GM18868 (cell line): ENCODE measurements around the gene DPY19L3.
"Not testable (repeated sequence)": the region's sequence is repeated elsewhere in the genome, so short reads cannot be mapped to it uniquely, and the experiment has no call there.

ENCODE experiments used
- ATAC-seq: cut with Tn5 transposase; IDR thresholded peaks from one replicate; pipeline ENCODE4 v1.9.1; 2021; ENCODE audit warnings: mild to moderate bottlenecking, moderate library complexity; ENCODE audit not compliant: unreplicated experiment

The DPY19L3 gene

DNA sequence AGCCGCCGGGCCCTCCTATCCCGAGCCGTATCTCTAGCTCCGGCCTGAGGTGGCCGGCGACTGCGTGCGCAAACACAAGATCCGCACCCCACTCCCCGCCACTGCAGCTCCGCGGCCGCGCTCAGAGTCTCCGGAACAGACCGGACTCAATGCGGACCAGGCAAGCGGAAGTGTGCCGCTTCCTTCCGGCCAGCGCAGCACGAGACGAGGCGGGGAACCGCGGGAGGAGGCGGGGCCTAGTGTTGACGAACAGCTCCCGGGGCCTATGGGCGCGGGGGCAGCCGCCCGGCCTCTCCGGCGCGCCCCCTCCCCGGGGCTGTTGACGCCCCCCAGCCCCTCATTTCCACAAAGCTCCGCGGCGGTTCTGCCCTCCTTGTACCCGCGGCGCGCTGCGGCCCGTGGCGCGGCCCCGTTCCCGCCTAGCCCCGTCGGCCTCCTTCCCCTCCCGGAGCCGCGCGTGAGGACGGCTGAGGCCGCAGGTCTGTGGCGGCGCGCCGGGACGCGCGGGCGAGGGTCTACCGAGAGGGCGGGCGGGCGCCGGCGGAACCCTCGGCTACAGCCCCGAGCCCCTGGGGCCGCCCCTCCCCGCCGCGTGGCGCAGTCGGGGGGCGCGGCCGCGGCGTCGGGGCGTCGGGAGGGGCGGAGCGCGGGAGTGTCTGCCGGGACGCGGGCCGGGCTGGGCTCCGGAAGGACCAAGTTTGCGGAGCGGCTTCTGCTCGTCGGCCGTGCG lies at the start of gene DPY19L3:
DPY19L3 (plus strand) TSS at position 340 of the 730 bp plus-strand sequence. CDS start 2,484 bp downstream, outside the sequence.
- peak; percentile 95 for ATAC-seq

- ATAC-seq, result no peak
Observed at GRCh38 chr19:32357720-32358119, 47.9 kb upstream of the DPY19L3 start.

- no peak for ATAC-seq
Observed at GRCh38 chr19:32358321-32358720, 47.2 kb upstream of the DPY19L3 start.

DNA sequence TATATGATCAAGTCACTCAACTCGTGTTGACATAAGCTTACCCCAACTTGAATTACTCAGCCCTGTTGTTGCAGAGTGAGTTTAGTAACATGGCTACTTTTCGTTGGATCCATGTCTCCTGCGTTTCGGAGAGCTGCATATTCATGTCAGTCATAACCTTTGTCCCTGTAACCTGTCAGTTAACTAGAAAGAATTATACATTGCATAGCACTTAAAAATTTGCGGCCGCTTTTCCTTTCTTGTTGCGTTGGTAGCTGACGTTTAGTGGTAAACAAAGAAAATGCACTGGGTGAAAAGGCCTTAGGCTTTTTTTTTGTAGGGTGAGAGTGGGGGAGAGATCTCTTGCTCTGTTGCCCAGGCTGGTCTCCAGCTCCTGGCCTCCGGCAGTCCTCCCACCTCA lies 46.0 kb upstream of the DPY19L3 start:
- no peak for ATAC-seq

GRCh38 chr19:32361574-32362317 lies 43.8 kb upstream of the DPY19L3 start:
- no peak for ATAC-seq

DNA sequence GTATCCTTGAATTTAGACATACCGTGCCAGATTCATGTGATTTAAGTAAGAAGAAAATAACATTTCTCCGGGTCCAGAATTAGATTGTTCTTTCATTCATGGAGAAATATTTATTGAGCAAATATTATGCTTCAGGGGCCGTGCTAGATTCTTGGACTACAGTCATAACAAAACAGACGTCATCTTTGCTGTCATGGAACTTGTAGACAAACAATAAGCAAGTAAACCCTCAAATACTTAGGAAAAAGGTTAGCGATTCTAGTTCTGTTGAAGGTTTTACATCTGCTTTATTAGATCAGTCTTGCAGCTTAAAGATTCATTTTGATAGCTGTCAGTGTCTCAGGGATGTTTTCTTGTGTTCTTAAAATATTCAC lies 43.3 kb upstream of the DPY19L3 start:
- ATAC-seq, result no peak

- no peak for ATAC-seq
Observed at GRCh38 chr19:32363175-32363574, 42.4 kb upstream of the DPY19L3 start.

GRCh38 chr19:32363632-32364031 lies 41.9 kb upstream of the DPY19L3 start:
- no peak for ATAC-seq

DNA sequence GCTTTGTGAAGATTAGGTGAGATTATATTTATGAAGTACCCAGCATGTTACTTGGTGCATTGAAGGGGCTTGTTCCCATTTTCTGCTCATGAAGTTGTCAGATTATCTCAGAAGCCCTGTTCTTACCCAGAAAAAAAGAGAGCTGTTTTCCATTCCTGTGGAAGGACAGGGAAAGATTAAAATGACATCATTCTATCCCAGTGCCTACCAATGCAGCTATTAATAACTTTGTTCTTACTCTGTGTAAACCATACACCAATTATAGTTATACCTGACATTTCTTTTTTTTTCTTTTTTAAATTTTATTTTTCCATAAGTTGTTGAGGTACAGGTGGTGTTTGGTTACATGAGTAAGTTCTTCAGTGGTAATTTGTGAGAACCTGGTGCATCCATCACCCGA lies 41.5 kb upstream of the DPY19L3 start:
- no peak for ATAC-seq

DNA sequence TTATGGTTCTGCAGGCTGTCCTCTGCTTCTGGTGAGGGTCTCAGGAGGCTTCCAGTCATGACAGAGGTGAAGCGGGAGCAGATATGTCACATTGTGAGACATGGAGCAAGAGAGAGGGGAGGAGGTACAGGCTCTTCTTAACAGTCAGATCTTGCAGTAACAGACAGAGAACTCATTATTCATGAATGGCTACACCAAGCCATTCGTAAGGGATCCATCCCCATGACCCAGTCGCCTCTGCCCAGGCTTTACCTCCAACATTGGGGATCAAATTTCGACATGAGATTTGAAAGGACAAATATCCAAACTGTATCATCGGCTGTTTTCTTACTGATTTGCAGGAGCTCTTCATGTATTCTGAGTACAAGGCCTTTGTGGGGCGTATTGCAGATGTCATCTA lies 38.5 kb upstream of the DPY19L3 start:
- no peak for ATAC-seq

DNA sequence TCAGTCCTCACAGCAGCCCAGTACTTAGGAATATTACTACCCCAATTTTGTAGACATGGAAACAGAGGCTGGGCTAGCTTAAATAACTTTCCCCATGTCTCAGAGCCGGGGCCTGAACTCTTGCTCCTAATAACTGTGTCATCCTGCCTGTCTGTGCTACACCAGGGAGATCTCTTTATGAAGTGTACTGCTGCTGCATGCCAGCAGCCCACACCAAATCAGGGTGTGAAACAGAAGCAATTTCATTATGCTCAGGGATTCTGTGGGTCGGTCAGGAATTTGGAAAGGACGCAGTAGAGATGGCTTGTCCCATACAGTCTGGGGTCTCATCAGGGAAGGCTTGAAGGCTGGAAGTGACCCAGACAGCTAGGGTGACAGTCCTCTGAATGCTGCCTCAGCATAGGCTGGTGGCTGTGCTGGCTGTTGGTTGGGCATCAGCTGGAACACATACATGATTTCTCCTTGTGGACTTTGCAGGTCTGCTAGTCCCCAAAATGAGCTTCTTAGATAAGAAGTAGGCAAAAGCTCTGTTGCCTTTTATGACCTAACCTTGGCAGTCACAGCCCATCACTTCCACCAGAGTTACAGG lies 37.5 kb upstream of the DPY19L3 start:
- ATAC-seq, result no peak

DNA sequence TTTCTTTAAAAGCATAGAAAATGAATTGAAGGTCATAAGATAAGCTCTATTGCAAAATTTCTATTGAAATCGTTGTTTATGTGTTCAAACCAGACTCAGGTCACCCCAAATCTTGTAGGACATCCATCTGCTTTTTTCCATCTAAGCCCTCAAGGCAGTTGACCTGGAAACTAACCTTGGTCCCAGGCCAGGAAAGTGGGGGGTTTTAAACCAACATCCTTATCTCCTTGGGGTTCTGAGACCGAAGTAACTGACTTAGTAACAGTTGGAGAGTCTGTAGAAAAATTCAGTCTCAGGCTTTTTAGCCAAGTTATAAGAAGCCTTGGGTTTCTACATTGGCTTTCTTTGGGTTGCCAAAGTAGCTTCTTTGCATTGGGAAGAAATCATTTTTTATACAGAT lies 36.8 kb upstream of the DPY19L3 start:
- no peak for ATAC-seq

DNA sequence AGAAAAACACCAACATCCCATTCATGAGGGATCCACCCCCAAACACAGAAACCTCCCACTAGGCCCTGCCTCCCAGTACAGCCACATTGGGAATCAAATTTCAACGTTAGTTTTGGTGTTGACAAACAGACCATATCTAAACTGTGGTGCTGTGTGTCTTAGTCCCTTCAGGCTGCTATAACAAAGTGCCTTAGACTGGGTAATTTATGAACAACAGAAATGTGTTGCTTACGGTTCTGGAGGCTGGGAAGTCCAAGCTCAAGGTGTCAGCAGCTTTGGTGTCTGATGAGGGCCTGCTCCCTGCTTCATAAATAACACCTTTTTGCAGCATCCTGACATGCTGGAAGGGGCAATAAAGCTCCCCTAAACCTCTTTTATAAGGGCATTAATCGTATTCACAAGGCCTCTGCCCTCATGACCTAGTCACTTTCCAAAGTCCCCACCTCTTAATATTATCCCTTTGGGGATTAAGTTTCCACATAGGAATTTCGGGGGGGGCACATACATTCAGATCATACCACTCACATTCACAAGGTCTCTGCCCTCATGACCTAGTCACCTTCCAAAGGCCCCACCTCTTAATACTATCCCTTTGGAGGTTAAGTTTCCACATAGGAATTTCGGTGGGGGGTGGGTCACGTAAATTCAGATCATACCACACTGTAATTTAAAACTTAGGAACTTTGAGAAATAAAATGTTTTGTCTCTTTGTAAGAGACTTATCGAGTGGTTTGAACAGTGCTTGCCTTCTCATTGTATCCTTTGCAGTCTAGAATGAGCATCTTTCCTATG lies 32.6 kb upstream of the DPY19L3 start:
- no peak for ATAC-seq

DNA sequence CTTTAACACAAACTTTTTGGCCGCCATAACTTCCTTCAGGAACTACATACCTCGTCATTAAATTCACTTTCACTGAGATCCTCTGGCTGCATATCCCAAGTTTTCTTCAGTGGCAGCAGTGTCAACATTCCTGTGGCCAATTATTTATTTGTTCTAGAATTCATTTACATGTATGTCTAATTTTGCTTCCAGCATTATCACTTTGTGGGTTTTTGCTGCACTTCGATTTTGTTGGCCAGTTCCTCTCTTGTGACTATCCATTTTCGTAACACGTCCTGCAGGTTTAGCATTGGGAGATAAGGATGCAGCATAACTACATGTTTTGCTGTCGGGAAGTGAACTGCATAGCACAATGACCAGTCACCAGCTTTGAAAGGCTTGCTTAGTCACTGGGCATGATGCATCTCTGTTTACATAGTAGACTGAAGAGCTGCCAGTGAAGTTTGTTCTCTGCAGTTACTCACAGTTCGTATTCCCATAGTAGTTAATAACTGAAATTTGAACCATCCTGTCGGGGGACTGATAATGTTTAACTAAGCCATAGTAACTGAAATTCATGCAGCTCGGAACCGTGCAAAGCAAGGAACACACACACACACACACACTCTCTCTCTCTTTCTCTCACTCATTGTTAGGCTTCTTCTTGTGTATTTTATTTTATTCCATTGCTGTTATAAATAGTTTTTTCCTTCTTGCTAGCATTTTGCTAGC lies 31.8 kb upstream of the DPY19L3 start:
- no peak for ATAC-seq

DNA sequence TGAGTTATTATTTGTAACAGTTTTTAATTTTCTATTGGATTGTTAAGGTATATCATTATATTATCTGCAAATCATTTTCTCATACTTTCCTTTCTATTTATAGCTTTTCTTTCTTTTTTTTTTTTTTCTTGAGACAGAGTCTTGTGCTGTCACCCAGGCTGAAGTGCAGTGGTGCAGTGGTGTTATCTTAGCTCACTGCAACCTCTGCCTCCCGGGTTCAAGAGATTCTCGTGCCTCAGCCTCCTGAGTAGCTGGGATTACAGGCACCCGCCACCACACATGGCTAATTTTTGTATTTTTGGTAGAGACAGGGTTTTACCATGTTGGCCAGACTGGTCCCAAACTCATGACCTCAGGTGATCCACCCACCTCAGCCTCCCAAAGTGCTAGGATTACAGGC lies 31.2 kb upstream of the DPY19L3 start:
- ATAC-seq, result not testable (repeated sequence)

DNA sequence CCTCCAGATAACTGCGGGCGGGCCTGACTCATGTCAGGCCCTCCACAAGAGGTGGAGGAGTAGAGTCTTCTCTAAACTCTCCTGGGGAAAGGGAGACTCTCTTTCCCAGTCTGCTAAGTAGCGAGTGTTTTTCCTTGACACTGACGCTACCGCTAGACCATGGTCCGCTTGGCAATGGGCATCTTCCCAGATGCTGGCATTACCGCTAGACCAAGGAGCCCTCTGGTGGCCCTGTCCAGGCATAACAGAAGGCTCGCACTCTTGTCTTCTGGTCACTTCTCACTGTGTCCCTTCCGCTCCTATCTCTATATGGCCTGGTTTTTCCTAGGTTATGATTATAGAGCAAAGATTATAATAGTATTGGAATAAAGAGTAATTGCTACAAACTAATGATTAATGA lies 28.5 kb upstream of the DPY19L3 start:
- ATAC-seq, result not testable (repeated sequence)

GRCh38 chr19:32380269-32380668 lies 25.3 kb upstream of the DPY19L3 start:
- no peak for ATAC-seq

GRCh38 chr19:32387701-32388392 lies 17.7 kb upstream of the DPY19L3 start:
- ATAC-seq, result no peak

DNA sequence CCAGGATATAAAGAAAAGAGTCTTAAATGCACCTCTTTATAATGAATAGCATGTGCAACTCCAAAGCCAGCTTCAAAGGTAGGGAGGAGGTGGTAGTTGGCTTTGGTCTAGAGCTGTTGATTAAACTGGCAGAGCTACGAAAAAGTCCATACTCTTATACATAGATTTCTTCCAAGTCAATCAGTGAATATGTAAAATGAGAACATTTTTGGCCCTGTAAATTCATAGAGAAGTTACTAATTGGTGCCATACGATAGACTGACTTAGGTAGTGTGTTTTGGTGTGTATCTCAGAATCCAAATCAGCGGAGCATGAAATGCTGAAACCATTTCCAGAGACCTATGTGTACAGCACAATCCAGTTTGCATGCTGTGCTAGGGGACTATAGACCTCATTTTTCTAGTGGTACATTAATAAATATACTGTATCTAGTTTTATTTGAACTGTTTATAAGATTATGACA lies 17.1 kb upstream of the DPY19L3 start:
- no peak for ATAC-seq

DNA sequence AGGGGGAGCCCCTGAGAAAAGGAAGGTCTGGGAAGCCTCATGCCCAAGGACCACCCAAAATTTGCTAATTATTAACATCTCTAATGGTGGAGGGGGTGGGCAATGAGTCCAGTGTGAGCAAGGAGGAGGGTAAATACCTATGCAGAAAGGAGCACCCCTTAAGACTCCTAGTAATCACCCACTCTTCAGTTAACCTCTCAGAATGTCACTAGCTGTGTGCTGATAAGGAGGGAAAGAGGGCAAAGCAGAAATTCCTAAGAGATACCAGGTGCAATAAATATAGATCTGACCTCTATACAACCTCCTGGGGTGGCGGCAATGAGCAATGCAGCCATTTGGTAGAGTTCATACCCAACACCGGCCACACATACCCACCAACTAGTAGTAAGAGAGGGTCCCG lies 12.7 kb upstream of the DPY19L3 start:
- ATAC-seq, result no peak
